GM12891 (cell line): Measurements from ENCODE around the gene CHIT1.
A peak's percentile ranks its signal among the peaks of the same experiment; 100 is the strongest.

ENCODE experiments used
- PAX5 ChIP-seq: IDR thresholded peaks from 2 replicates; pipeline ENCODE4 v1.6.1; 2011; ENCODE audit warnings: low read length, moderate library complexity, mild to moderate bottlenecking; ENCODE audit not compliant: insufficient read depth, severe bottlenecking
- POLR2A ChIP-seq: IDR thresholded peaks from 2 replicates; pipeline ENCODE4 v1.6.1; 2011; ENCODE audit warnings: low read depth, low read length, control low read depth
- POLR2AphosphoS5 ChIP-seq: IDR thresholded peaks from 2 replicates; pipeline ENCODE4 v1.6.1; 2011; ENCODE audit warnings: low read depth, low read length, control low read depth
- POU2F2 ChIP-seq: IDR thresholded peaks from 2 replicates; pipeline ENCODE4 v1.6.1; 2011; ENCODE audit warnings: low read depth, mild to moderate bottlenecking, control low read depth, low read length, moderate library complexity
- SPI1 ChIP-seq: IDR thresholded peaks from 2 replicates; pipeline ENCODE4 v1.6.1; 2011; ENCODE audit warnings: low read depth, low read length, control low read depth
- TAF1 ChIP-seq: IDR thresholded peaks from 2 replicates; pipeline ENCODE4 v1.6.1; 2011; ENCODE audit warnings: low read depth, low read length, control low read depth

DNA sequence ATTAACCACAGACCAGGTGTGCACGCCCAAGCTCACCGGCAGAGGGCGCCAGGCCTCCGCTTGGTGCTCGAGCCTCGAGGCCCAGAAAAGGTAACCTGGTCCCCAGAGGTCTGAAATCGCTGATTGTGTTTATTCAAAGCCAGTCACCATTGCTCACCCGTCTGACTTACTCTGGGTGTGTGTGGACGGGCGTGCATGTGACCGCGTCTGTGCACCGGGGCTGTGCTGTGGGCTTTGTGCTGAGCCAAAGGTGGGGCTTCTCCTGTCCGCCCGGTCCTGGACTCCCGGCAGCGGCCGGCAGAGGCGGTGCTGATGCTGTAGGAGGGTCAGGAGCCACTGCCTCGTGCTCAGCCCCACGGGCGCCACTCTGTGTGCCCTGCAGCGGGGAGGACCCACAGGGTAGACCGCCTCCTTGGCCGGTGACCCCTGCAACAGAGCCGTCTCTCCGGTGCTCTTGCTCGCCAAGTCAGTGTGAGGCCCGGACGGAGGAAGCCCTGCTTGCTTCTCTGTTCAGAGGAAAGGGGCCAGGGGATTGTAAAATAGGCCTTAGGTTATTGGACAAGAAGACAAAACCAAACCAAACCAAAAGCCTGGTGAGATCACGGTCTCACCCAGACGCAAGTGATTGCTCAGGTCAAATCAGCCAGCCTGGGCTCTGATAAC, 43.9 kb upstream of the CHIT1 start:
- no peak for TF ChIP-seq POLR2A
- no peak for TF ChIP-seq POLR2AphosphoS5
- TF ChIP-seq POU2F2, result peak; percentile 30; the same call in 1 of the 2 replicates
- no peak for TF ChIP-seq TAF1
- peak; percentile 8 for TF ChIP-seq PAX5
- no peak for TF ChIP-seq SPI1
